OCI-LY1 (cell line): ENCODE data around the gene CFAP73.

ENCODE experiments used
- H2AFZ ChIP-seq: fragments of 200-600 bp; sonication (generic), shearing (Covaris generic); 2 replicates; pipeline ENCODE4 v1.6.0; 2014; ENCODE audit warnings: antibody characterized with exemption, mild to moderate bottlenecking, low read length
- H3F3A ChIP-seq: fragments of 200-600 bp; sonication (generic), shearing (Covaris generic); 2 replicates; pipeline ENCODE4 v1.6.0; 2014; ENCODE audit warnings: mild to moderate bottlenecking, antibody characterized with exemption, low read length, moderate library complexity; ENCODE audit not compliant: insufficient read depth
- H3K27ac ChIP-seq: fragments of 200-600 bp; sonication (generic); 2 replicates; pipeline ENCODE4 v1.5.1; 2014; ENCODE audit warnings: low read length, mixed run types, mild to moderate bottlenecking, low read depth; ENCODE audit not compliant: poor library complexity, severe bottlenecking
- H3K27me3 ChIP-seq: fragments of 200-600 bp; sonication (generic); 2 replicates; pipeline ENCODE4 v1.6.0; 2014; ENCODE audit warnings: antibody characterized with exemption, mild to moderate bottlenecking, low read length, moderate library complexity; ENCODE audit not compliant: insufficient read depth
- H3K36me3 ChIP-seq: fragments of 200-600 bp; sonication (generic); 2 replicates; pipeline ENCODE4 v1.6.1; 2014; ENCODE audit warnings: mild to moderate bottlenecking, antibody characterized with exemption, low read length, moderate library complexity, mixed read lengths; ENCODE audit not compliant: insufficient read depth
- H3K4me1 ChIP-seq: fragments of 200-600 bp; sonication (generic); 2 replicates; pipeline ENCODE4 v1.5.1; 2014; ENCODE audit warnings: mild to moderate bottlenecking, low read length, moderate library complexity; ENCODE audit not compliant: insufficient read depth, severe bottlenecking
- H3K4me2 ChIP-seq: fragments of 200-600 bp; sonication (generic), shearing (Covaris generic); 2 replicates; pipeline ENCODE4 v1.6.1; 2014; ENCODE audit warnings: low read length
- H3K4me3 ChIP-seq: fragments of 200-600 bp; sonication (generic); 2 replicates; pipeline ENCODE4 v1.5.1; 2014; ENCODE audit warnings: low read length, low read depth, mild to moderate bottlenecking, mixed read lengths; ENCODE audit not compliant: poor library complexity, severe bottlenecking
- H3K79me2 ChIP-seq: fragments of 200-600 bp; shearing (Covaris generic); 2 replicates; pipeline ENCODE4 v1.6.1; 2016; ENCODE audit warnings: mixed run types, low read length, mixed read lengths; ENCODE audit not compliant: insufficient read depth
- H3K9ac ChIP-seq: fragments of 200-600 bp; sonication (generic), shearing (Covaris generic); 2 replicates; pipeline ENCODE4 v1.6.1; 2014; ENCODE audit warnings: mild to moderate bottlenecking, low read length, mixed read lengths
- H3K9me2 ChIP-seq: fragments of 200-600 bp; sonication (generic), shearing (Covaris generic); 2 replicates; pipeline ENCODE4 v1.6.1; 2014; ENCODE audit warnings: low read depth, mild to moderate bottlenecking, low read length, mixed read lengths
- H3K9me3 ChIP-seq: fragments of 200-600 bp; shearing (Covaris generic); 2 replicates; pipeline ENCODE4 v1.6.1; 2014; ENCODE audit warnings: low read length, mixed read lengths
- H4K20me1 ChIP-seq: fragments of 200-600 bp; sonication (generic), shearing (Covaris generic); 2 replicates; pipeline ENCODE4 v1.6.0; 2016; ENCODE audit warnings: mild to moderate bottlenecking, low read length; ENCODE audit not compliant: insufficient read depth
- CTCF ChIP-seq: fragments of 200-600 bp; sonication (generic), shearing (Covaris generic); IDR thresholded peaks from 2 replicates; pipeline ENCODE4 v1.5.1; 2017; ENCODE audit warnings: mild to moderate bottlenecking, antibody characterized with exemption, low read length, moderate library complexity, mixed read lengths
- EZH2 ChIP-seq: fragments of 200-600 bp; sonication (generic), shearing (Covaris generic); IDR thresholded peaks from 2 replicates; pipeline ENCODE4 v1.8.0; 2017; ENCODE audit warnings: borderline replicate concordance, mixed run types, mild to moderate bottlenecking, antibody characterized with exemption, low read length, moderate library complexity, mixed read lengths

CFAP73 gene

GRCh38 chr12:113112043-113112899 is 37.3 kb upstream of the CFAP73 start:
- Histone ChIP-seq H3K27me3 (no peaks in the 10 kb centered on the region), H3K9ac (no peak overlapping the region), H3K36me3 (peaks cover 89% of the 10 kb centered on the region)

GRCh38 chr12:113113397-113113796 is 36.1 kb upstream of the CFAP73 start:
- H3K4me3 ChIP-seq, result no peak overlapping the region

More at GRCh38 chr12:113112043-113112899, 37.3 kb upstream of the CFAP73 start:
- H3K79me2 ChIP-seq, result no peaks in the 10 kb centered on the region
- no peak overlapping the region for H3K27ac ChIP-seq
- no peak overlapping the region for H3K4me2 ChIP-seq
- no peaks in the 10 kb centered on the region for H3K9me3 ChIP-seq
- no peak overlapping the region for H2AFZ ChIP-seq
- no peak for TF ChIP-seq EZH2
- TF ChIP-seq CTCF, result no peak
- H4K20me1 ChIP-seq, result no peaks in the 10 kb centered on the region
- no peak overlapping the region for H3K4me3 ChIP-seq
- no peaks in the 10 kb centered on the region for H3K9me2 ChIP-seq
- H3K4me1 ChIP-seq, result peaks cover 18% of the 10 kb centered on the region
- 0 out of 2 replicates have a peak, but pooled peaks cover 4% of the 10 kb centered on the region for H3F3A ChIP-seq

GRCh38 chr12:113114447-113115178 is 34.9 kb upstream of the CFAP73 start:
- Histone ChIP-seq H3K4me1 (peaks cover 24% of the 10 kb centered on the region), H3K4me3 (no peak overlapping the region), H3K4me2 (no peak overlapping the region), H3K27ac (no peak overlapping the region), H3K9ac (no peak overlapping the region), H4K20me1 (no peaks in the 10 kb centered on the region), H3K9me3 (no peaks in the 10 kb centered on the region), H3K79me2 (no peaks in the 10 kb centered on the region), H3F3A (no peaks in the 10 kb centered on the region), H3K36me3 (peaks cover 89% of the 10 kb centered on the region), H3K27me3 (no peaks in the 10 kb centered on the region), H3K9me2 (no peaks in the 10 kb centered on the region), H2AFZ (no peak overlapping the region)
- no peak for TF ChIP-seq CTCF
- TF ChIP-seq EZH2, result no peak

More at GRCh38 chr12:113113397-113113796, 36.1 kb upstream of the CFAP73 start:
- peaks cover 26% of the 10 kb centered on the region for H3K4me1 ChIP-seq
- no peaks in the 10 kb centered on the region for H3K27me3 ChIP-seq
- no peaks in the 10 kb centered on the region for H3K79me2 ChIP-seq
- no peak overlapping the region for H3K27ac ChIP-seq
- no peaks in the 10 kb centered on the region for H3F3A ChIP-seq
- no peak overlapping the region for H3K4me2 ChIP-seq
- no peak overlapping the region for H2AFZ ChIP-seq
- no peaks in the 10 kb centered on the region for H3K9me3 ChIP-seq
- no peaks in the 10 kb centered on the region for H3K9me2 ChIP-seq
- peaks cover 85% of the 10 kb centered on the region for H3K36me3 ChIP-seq
- no peak overlapping the region for H3K9ac ChIP-seq
- TF ChIP-seq CTCF, result no peak
- no peak for TF ChIP-seq EZH2
- H4K20me1 ChIP-seq, result no peaks in the 10 kb centered on the region
